CD4-positive, alpha-beta memory T cell (primary cell): Measurements from ENCODE around the gene CREB1. TPM values are rescaled to one million over a fixed set of nuclear protein-coding genes. Genes with fewer than 3 reads are reported as not detected.

Source experiments
- CTCF ChIA-PET: fragments of 350-600 bp; sonication (Branson Sonifier 250); formaldehyde crosslinking; loops from one replicate; lab custom pipeline; 2021; ENCODE audit warnings: inconsistent platforms; ENCODE audit not compliant: partially characterized antibody; lab: Charles Lee
- POLR2A ChIA-PET: fragments of 350-600 bp; sonication (Branson Sonifier 250); formaldehyde crosslinking; loops from one replicate; lab custom pipeline; 2021; ENCODE audit not compliant: partially characterized antibody; lab: Charles Lee
- DNase-seq, 5 donors: peaks; one replicate each; pipeline versions ENCODE4 v3.0.0 to v3.0.0-alpha.2; 2020 to 2022; ENCODE audit warnings: mixed read lengths in 1 of 5
- H3K27ac ChIP-seq: one replicate; pipeline ENCODE4 v1.7.0; 2013; ENCODE audit warnings: low read depth, low read length
- H3K27me3 ChIP-seq: 2 replicates; pipeline ENCODE4 v1.7.0; 2013; ENCODE audit warnings: mild to moderate bottlenecking, low read length, moderate library complexity; ENCODE audit not compliant: insufficient read depth
- H3K36me3 ChIP-seq: 2 replicates; pipeline ENCODE4 v1.7.0; 2013; ENCODE audit warnings: mild to moderate bottlenecking, low read length, moderate library complexity; ENCODE audit not compliant: insufficient read depth
- H3K4me1 ChIP-seq: 2 replicates; pipeline ENCODE4 v1.7.0; 2013; ENCODE audit warnings: mild to moderate bottlenecking, low read length, moderate library complexity; ENCODE audit not compliant: insufficient read depth
- H3K4me3 ChIP-seq, 2 donors: one replicate each; pipeline ENCODE4 v1.7.0; 2013; ENCODE audit warnings: low read length in 2 of 2, mild to moderate bottlenecking in 1 of 2
- H3K9me3 ChIP-seq, 2 donors: one replicate each; pipeline ENCODE4 v1.7.0; 2013; ENCODE audit warnings: low read length in 2 of 2, control low read depth in 1 of 2; ENCODE audit not compliant: control insufficient read depth in 1 of 2
- H3K27ac Mint-ChIP-seq, 7 donors: one replicate each; pipeline ENCODE4 v1.8.0; 2020 to 2021; ENCODE audit warnings: mixed read lengths in 7 of 7, mild to moderate bottlenecking in 6 of 7, inconsistent platforms in 3 of 7, moderate library complexity in 3 of 7
- H3K27me3 Mint-ChIP-seq, 2 donors: one replicate each; pipeline ENCODE4 v1.8.0; 2020 to 2021; ENCODE audit warnings: mixed read lengths in 2 of 2
- H3K36me3 Mint-ChIP-seq, 2 donors: one replicate each; pipeline ENCODE4 v1.8.0; 2020 to 2021; ENCODE audit warnings: mixed read lengths in 2 of 2, inconsistent platforms in 1 of 2, mild to moderate bottlenecking in 1 of 2
- H3K4me1 Mint-ChIP-seq, 4 donors: one replicate each; pipeline ENCODE4 v1.8.0; 2020 to 2021; ENCODE audit warnings: mixed read lengths in 4 of 4, mild to moderate bottlenecking in 1 of 4
- H3K4me3 Mint-ChIP-seq, 8 donors: one replicate each; pipeline ENCODE4 v1.8.0; 2020 to 2021; ENCODE audit warnings: mixed read lengths in 8 of 8, mild to moderate bottlenecking in 7 of 8, moderate library complexity in 6 of 8, inconsistent platforms in 3 of 8
- H3K9me3 Mint-ChIP-seq, 8 donors: one replicate each; pipeline ENCODE4 v1.8.0; 2020 to 2021; ENCODE audit warnings: mixed read lengths in 8 of 8, mild to moderate bottlenecking in 5 of 8, inconsistent platforms in 3 of 8, moderate library complexity in 1 of 8
- intact Hi-C: fragments of 100-400 bp; cut with micrococcal nuclease; formaldehyde crosslinking; loops from one replicate; pipeline ENCODE4 v1.15.1; 2023
- polyA plus RNA-seq, 2 donors: library from polyadenylated mRNA; unstranded; fragments of 300-500 nt; fragmentation: Illumina TruSeq; gene quantifications; one replicate each; pipeline ENCODE4 v1.2.3, GENCODE V29; 2021
- total RNA-seq, 2 experiments: library from RNA; stranded (reverse); gene quantifications; one replicate each; pipeline ENCODE4 v1.2.3, GENCODE V29; 2021

CREB1 gene
- total and polyA plus RNA-seq, 4 experiments from 2014 or later, result 60.0 to 128 (median 102) TPM

DNA sequence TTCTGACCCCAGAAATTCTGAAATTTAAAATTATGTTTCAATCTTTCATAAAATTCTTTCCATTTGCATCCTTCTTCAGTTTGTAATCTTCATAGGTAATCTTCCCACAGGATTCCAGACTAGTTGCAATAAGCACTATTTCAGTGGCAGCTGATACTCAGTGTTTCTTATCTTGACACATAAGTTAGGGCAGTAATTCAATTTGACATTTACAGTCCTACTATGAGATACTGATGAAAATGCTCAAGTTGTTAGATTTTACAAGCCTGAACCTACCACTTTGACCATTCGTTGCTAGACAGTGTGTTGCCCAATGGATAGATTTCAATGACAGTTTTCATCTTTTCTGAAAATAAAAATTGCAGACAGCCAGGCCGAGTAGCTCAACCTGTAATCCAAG lies 85.1 kb downstream of the CREB1 start:
- Mint-ChIP-seq H3K27me3 (no peaks in the 10 kb centered on the region), H3K36me3 (peaks cover 34 to 37% of the 10 kb centered on the region in 2 donors), H3K4me1 (peaks cover 4 to 17% (median 10%) of the 10 kb centered on the region in 4 donors), H3K27ac (no peak overlapping the region), H3K4me3 (no peak overlapping the region), H3K9me3 (no peaks in the 10 kb centered on the region)
- H3K36me3 ChIP-seq, result peaks cover 11% of the 10 kb centered on the region
- peaks cover 3% of the 10 kb centered on the region for H3K4me1 ChIP-seq
- no peaks in the 10 kb centered on the region for H3K9me3 ChIP-seq
- H3K4me3 ChIP-seq, result no peak overlapping the region
- intact Hi-C loops, result no loop called here
- ChIA-PET POLR2A (interaction anchor here (0.6 to 1.0 kb wide), 2 partner anchors 10 to 80 kb away, joined by 3 read pairs; no protein-coding TSS in a partner anchor), CTCF (interaction anchor here (1.7 kb wide), 1 partner anchor 10 kb away, joined by 7 read pairs; the partner anchor contains the start of gene METTL21A)
- DNase-seq, result no peak
- no peaks in the 10 kb centered on the region for H3K27me3 ChIP-seq
- no peak overlapping the region for H3K27ac ChIP-seq

GRCh38 chr2:207616185-207616584 lies 86.4 kb downstream of the CREB1 start:
- H3K4me3 Mint-ChIP-seq, result no peak overlapping the region

DNA sequence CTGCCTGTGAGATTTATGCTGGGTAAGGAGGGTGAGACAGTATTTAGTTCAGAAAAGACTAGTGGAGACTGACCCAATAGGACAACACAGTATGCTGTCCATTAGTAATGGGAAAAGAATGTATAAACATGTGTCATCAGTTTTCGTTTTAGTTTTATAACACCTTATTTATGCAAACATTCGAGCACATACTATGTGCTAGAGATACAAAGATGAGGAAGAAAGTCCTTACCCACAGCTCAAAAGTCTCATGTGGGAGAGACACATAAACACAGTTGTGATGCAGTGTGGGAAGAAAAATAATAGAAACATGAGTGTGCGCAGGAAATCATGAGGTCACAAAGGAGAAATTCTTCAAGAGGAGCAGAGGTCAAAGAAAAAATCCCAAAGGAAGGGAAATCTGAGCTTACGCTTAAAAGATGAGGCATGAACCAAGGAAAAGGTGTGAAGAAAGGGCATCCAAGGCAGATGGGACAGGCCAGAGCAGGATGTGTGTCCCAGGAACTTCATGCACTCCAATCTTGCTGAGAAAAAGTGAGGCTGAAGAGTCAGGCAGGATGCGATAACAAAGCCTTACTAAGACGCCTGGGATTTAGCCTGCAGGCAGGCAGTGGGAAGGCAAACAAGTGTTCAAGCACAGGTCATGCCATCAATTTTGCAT lies 87.4 kb downstream of the CREB1 start:
- H3K4me3 ChIP-seq, result no peak overlapping the region
- intact Hi-C loops, result no loop called here
- ChIA-PET CTCF (interaction anchor here (1.3 kb wide), 1 partner anchor 9 kb away, joined by 3 read pairs; no protein-coding TSS in a partner anchor), POLR2A (interaction anchor here (1.8 kb wide), 1 partner anchor 87 kb away, joined by 4 read pairs; the partner anchor contains the start of gene CREB1)
- no peak overlapping the region for H3K27ac ChIP-seq
- H3K4me1 ChIP-seq, result peaks cover 16% of the 10 kb centered on the region
- no peak for DNase-seq
- H3K4me1 Mint-ChIP-seq, result peaks cover 14 to 36% (median 21%) of the 10 kb centered on the region in 4 donors
- H3K9me3 Mint-ChIP-seq, result no peaks in the 10 kb centered on the region
- no peak overlapping the region for H3K4me3 Mint-ChIP-seq
- H3K9me3 ChIP-seq, result no peaks in the 10 kb centered on the region
- H3K27me3 Mint-ChIP-seq, result no peaks in the 10 kb centered on the region
- no peaks in the 10 kb centered on the region for H3K27me3 ChIP-seq
- H3K36me3 ChIP-seq, result peaks cover 23% of the 10 kb centered on the region
- peaks cover 40 to 53% of the 10 kb centered on the region in 2 donors for H3K36me3 Mint-ChIP-seq
- H3K27ac Mint-ChIP-seq, result peak overlapping the region in 3 of 7 donors; percentile 17 to 63 (median 44)

More at GRCh38 chr2:207616185-207616584, 86.4 kb downstream of the CREB1 start:
- DNase-seq, result no peak
- peak overlapping the region in 1 of 7 donors; percentile 8 for H3K27ac Mint-ChIP-seq
- Histone ChIP-seq H3K36me3 (peaks cover 19% of the 10 kb centered on the region), H3K27ac (no peak overlapping the region), H3K9me3 (no peaks in the 10 kb centered on the region), H3K27me3 (no peaks in the 10 kb centered on the region), H3K4me1 (peaks cover 14% of the 10 kb centered on the region), H3K4me3 (no peak overlapping the region)
- peaks cover 8 to 28% (median 15%) of the 10 kb centered on the region in 4 donors for H3K4me1 Mint-ChIP-seq
- no peaks in the 10 kb centered on the region for H3K27me3 Mint-ChIP-seq
- ChIA-PET POLR2A (no interaction called here), CTCF (interaction anchor here (0.7 kb wide), 1 partner anchor 13 kb away, joined by 3 read pairs; no protein-coding TSS in a partner anchor)
- no peaks in the 10 kb centered on the region for H3K9me3 Mint-ChIP-seq
- H3K36me3 Mint-ChIP-seq, result peaks cover 34 to 45% of the 10 kb centered on the region in 2 donors
- intact Hi-C loops, result no loop called here

GRCh38 chr2:207619764-207620203 lies 90.0 kb downstream of the CREB1 start:
- CTCF ChIA-PET, result no interaction called here
- Mint-ChIP-seq H3K9me3 (no peaks in the 10 kb centered on the region), H3K27me3 (no peaks in the 10 kb centered on the region), H3K4me3 (peak overlapping the region in 4 of 8 donors; percentile 2 to 45 (median 17)), H3K4me1 (peaks cover 23 to 52% (median 34%) of the 10 kb centered on the region in 4 donors), H3K36me3 (peaks cover 27 to 48% of the 10 kb centered on the region in 2 donors), H3K27ac (peak overlapping the region; percentile 10 to 68 (median 24))
- no peaks in the 10 kb centered on the region for H3K27me3 ChIP-seq
- H3K36me3 ChIP-seq, result peaks cover 23% of the 10 kb centered on the region
- no peaks in the 10 kb centered on the region for H3K9me3 ChIP-seq
- no peak overlapping the region for H3K4me3 ChIP-seq
- DNase-seq, result peak in 1 of 5 donors; percentile 6
- intact Hi-C loops, result loop anchor here (10.0 kb wide), 1 partner anchor 45 kb away; no protein-coding TSS in a partner anchor
- POLR2A ChIA-PET, result interaction anchor here (0.8 to 1.2 kb wide), 2 partner anchors 89 to 90 kb away, joined by 3 to 5 read pairs; partner anchors contain the start of gene CREB1
- peaks cover 30% of the 10 kb centered on the region for H3K4me1 ChIP-seq
- H3K27ac ChIP-seq, result no peak overlapping the region

- Mint-ChIP-seq H3K36me3 (peaks cover 20 to 47% of the 10 kb centered on the region in 2 donors), H3K27me3 (no peaks in the 10 kb centered on the region), H3K4me1 (peaks cover 23 to 56% (median 34%) of the 10 kb centered on the region in 4 donors), H3K4me3 (peak overlapping the region in 3 of 8 donors; percentile 3 to 26 (median 20)), H3K9me3 (no peaks in the 10 kb centered on the region), H3K27ac (peak overlapping the region in 6 of 7 donors; percentile 1 to 83 (median 26))
- ChIA-PET CTCF (interaction anchor here (0.8 to 1.4 kb wide), 4 partner anchors 12 to 90 kb away, joined by 3 to 6 read pairs (median 3); no protein-coding TSS in a partner anchor), POLR2A (interaction anchor here (0.7 to 1.8 kb wide), 2 partner anchors 91 to 403 kb away, joined by 3 to 10 read pairs; partner anchors contain the start of gene CREB1)
- no peak overlapping the region for H3K27ac ChIP-seq
- no peaks in the 10 kb centered on the region for H3K27me3 ChIP-seq
- H3K4me1 ChIP-seq, result peaks cover 33% of the 10 kb centered on the region
- intact Hi-C loops, result loop anchor here (10.0 kb wide), 1 partner anchor 47 kb away; no protein-coding TSS in a partner anchor
- no peaks in the 10 kb centered on the region for H3K9me3 ChIP-seq
- DNase-seq, result no peak
- H3K4me3 ChIP-seq, result no peak overlapping the region
- H3K36me3 ChIP-seq, result peaks cover 19% of the 10 kb centered on the region
Observed at GRCh38 chr2:207621501-207622039, 91.8 kb downstream of the CREB1 start.

DNA sequence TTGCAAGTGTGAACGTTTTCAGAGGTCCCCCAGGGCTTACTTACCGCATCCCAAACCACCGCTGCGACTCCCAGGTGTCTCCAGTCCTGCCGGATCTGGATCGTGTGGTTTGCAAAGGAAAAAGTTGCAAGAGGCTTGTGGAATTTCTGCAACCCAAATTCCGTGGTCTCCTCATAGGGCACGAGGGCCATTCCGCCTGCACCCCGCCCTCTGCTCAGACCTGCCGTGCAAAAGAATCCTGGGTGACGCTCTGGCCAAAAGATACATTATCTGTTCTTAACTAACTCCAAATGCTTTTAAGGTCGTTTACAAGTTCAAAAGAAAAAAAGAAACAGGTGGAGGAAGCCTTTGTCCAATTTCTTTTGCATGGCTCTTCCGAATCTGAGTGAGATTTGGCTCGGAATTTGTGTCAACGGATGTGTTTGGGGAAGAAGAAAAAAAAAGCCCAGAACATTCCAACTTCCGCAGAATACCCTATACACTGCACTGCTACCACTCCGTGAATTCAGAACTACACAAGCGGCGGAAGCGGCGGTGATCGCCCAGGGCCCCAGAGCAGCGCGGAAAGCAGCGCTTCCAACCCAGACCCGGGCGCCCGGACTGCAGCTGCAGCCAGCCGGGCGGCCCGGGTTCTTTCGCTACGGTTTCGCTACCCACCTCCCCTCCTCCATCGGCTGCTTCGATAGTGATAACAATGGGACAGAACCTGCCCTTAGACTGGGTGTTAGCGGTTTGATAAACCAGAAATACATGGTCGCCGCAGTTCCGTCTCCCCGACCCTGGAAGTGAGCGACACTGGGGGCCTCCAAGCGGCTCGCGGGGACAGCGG lies 94.6 kb downstream of the CREB1 start:
- intact Hi-C loops, result loop anchor here (1.0 to 10.0 kb wide), 9 partner anchors 50 to 1465 kb away; partner anchors contain the start of genes CCNYL1, CREB1, EEF1B2 and FASTKD2
- ChIA-PET CTCF (interaction anchor here (0.6 to 3.5 kb wide), 20 partner anchors 10 to 859 kb away, joined by 3 to 34 read pairs (median 6); partner anchors contain the start of genes CCNYL1, CREB1, FASTKD2 and MDH1B), POLR2A (interaction anchor here (0.6 to 5.0 kb wide), 20 partner anchors 12 to 1538 kb away, joined by 3 to 223 read pairs (median 5); partner anchors contain the start of genes CCNYL1, CREB1, FASTKD2 and FZD5)
- H3K4me3 Mint-ChIP-seq, result peak overlapping the region; percentile 89 to 96 (median 94)
- no peaks in the 10 kb centered on the region for H3K27me3 ChIP-seq
- peaks cover 12% of the 10 kb centered on the region for H3K36me3 ChIP-seq
- H3K4me3 ChIP-seq, result peak overlapping the region; percentile 12 to 89
- H3K9me3 Mint-ChIP-seq, result no peaks in the 10 kb centered on the region
- H3K4me1 Mint-ChIP-seq, result peaks cover 22 to 52% (median 38%) of the 10 kb centered on the region in 4 donors
- no peaks in the 10 kb centered on the region for H3K27me3 Mint-ChIP-seq
- peak overlapping the region; percentile 92 to 98 (median 97) for H3K27ac Mint-ChIP-seq
- H3K4me1 ChIP-seq, result peaks cover 37% of the 10 kb centered on the region
- H3K27ac ChIP-seq, result peak overlapping the region; percentile 97
- peak; percentile 59 to 75 (median 68) for DNase-seq
- H3K9me3 ChIP-seq, result no peaks in the 10 kb centered on the region
- H3K36me3 Mint-ChIP-seq, result peaks cover 6 to 33% of the 10 kb centered on the region in 2 donors
